Right ventricle myocardium superior (tissue), 1 donor: ENCODE measurements around the gene C1orf174. TPM values are rescaled to one million over a fixed set of nuclear protein-coding genes. Genes with fewer than 3 reads are reported as not detected.

ENCODE experiments used
- ATAC-seq: fragments of 200-7000 bp; cut with Tn5 transposase; one replicate; pipeline ENCODE4 v1.9.1; 2020; ENCODE audit warnings: mild to moderate bottlenecking; ENCODE audit not compliant: poor library complexity
- DNase-seq: peaks from one replicate; pipeline ENCODE4 v3.0.0-alpha.2; 2020
- intact Hi-C: fragments of 100-400 bp; cut with DNase I; formaldehyde crosslinking; loops from one replicate; pipeline ENCODE4 v1.11.2; 2022
- total RNA-seq: library from RNA; stranded (reverse); fragmentation: NEBNext Ultra II Directional; extraction: Animal tissue kit (Norgen Biotek cat#: 25700); gene quantifications from one replicate; pipeline ENCODE4 v1.2.1, GENCODE V29; 2021
- donor health status: DM: no; HTN: yes; CAD: no; lungs with severe emphysema.

C1orf174 gene
- total RNA-seq, 1 donor from 2014 or later: 12.6 TPM

DNA sequence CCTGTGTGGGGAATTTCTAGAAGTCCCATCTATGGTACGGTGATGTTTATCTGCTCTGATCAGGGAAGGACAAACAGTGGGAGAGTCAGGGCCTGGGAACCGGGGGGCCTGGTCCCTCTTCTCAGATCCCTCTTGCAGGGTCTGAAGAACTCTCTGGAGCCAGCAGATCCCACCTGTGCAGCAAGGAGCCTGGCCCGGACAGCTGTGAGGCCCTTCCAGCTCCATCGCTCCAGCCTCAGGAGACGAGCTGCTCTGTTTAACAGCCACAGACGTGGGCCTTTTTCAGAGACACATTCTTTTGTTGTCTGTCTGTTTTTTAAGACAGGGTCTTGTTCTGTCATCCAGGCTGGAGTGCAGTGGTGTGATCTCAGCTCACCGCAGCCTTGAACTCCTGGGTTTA is 14.5 kb downstream of the C1orf174 start:
- no peak for ATAC-seq
- intact Hi-C loops: no loop called here

DNA sequence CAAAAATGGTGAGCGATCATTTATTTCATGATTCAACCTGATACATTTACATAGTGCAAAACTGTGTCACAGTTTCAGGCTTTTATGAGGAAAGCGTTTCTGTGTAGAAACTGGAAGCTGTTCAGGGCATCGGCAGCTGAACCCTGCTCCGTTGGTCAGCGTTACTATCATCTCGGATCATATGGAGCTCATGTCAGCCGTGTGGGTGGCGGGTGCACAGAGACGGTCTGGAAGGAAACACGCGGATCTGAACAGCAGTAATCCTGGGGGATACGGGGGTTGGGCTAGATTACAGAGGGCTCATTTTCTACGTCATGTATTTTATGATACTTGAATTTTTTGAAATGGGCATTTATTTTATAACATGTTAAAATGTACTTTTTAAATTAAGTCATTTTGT is 15.1 kb downstream of the C1orf174 start:
- intact Hi-C loops: no loop called here
- no peak for ATAC-seq
- no peak for DNase-seq

More for the DNA sequence above, 14.5 kb downstream of the C1orf174 start:
- DNase-seq: no peak

DNA sequence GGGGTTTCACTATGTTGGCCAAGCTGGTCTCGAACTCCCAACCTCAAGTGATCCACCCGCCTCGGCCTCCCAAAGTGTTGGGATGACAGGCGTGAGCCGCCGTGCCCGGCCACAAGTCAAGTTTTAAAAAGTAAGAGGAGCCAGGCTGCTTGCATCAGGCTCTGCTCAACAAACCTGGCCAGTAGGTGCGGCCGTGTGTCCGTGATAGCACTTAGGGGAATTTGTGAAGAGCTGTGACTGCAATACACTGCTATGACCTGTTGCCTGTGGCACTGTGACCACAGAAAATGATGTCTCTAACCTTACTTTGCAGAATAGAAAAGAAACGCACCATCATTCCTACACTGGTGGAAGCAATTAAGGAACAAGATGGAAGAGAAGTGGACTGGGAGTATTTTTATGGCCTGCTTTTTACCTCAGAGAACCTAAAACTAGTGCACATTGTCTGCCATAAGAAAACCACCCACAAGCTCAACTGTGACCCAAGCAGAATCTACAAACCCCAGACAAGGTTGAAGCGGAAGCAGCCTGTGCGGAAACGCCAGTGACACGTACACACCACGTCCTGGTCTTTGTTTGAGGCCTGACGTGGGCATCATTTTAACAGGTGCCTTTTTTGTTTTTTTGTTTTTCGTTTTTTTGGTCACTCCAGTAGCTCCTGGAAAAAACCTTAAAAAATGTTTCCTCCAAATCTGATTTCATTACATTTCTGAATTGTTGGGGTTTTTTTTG is 16.7 kb downstream of the C1orf174 start:
- ATAC-seq (no peak), DNase-seq (no peak)
- intact Hi-C loops: no loop called here

DNA sequence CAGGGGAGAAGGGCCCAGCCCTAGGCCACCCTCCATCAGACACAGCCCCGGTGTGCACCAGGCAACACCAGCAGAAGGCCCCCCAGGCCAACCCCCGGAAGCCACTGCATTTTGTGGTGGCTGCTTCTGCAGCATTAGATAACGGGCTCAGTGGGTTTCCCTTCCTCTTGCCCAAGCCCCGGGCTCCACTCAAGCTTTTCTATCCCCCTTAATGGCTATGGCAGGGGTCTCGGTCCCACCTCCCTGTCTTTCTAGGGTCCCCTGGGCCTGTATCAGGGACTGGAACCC is 18.9 kb downstream of the C1orf174 start:
- DNase-seq (no peak), ATAC-seq (no peak)
- intact Hi-C loops: no loop called here

DNA sequence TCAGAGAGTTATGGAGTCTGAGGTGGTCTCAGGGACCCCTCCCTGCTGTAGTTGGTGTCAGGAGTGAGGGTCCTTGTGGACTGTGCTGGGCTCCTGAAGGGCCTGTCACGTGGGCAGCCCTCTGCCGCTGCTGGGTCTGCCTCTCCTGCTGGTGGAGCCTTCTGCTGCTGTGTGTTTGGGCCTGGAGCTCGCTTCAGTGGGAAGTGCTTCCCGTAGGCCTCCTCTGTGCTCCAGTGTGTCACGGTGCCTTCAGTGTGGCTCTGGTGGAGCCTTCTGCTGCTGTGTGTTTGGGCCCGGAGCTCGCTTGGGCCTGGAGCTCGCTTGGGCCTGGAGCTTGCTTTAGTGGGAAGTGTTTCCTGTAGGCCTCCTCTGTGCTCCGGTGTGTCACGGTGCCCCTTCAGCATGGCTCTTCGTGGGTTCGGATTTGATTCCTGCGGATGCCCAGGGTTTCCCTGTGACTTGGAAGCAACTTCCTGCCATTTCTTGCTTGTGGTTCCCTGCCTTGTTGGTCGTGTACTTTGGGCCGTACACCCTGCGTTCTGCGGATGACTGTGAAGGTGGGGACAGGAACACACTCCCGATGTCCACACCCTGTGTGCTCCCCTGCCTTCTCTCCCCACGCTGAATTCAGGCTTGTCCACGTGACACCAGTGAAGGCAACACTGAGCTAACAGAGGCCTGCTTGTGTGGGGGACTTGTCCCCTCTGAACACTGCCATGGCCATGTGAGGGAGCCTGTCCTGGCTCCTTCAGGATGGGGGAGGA is 19.5 kb downstream of the C1orf174 start:
- ATAC-seq: no peak
- intact Hi-C loops: no loop called here
- no peak for DNase-seq

DNA sequence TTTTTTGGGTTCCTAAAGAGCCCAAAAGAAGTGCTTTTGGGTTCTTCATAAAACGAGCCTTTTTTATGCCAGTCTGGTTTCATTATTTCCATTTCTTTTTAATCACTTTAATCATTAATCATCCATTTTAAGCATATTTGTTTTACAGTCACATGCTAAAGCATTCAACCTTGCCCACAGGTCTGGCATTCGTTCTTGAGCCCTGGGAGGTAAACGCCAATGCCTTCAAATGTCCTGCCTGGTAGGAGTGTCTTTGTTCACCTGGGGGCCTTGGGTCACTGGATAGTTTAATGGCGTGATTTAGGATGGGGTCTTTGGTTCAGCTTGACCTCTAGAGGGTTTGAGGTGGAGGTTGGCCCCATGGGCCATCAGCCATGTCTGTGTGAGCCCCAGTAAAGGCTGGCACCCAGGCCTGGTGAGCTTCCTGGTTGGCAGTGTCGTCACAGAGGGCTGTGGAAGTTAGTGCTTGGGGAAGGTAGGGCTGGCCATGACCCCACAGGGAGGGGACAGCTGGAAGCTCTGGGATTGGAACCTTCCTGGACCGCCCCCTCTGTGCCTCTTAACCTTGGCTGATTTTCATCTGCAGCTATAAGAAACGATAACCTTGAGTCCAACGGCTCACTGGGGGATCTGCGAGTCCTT is 20.2 kb downstream of the C1orf174 start:
- intact Hi-C loops: no loop called here
- ATAC-seq (no peak), DNase-seq (no peak)

DNA sequence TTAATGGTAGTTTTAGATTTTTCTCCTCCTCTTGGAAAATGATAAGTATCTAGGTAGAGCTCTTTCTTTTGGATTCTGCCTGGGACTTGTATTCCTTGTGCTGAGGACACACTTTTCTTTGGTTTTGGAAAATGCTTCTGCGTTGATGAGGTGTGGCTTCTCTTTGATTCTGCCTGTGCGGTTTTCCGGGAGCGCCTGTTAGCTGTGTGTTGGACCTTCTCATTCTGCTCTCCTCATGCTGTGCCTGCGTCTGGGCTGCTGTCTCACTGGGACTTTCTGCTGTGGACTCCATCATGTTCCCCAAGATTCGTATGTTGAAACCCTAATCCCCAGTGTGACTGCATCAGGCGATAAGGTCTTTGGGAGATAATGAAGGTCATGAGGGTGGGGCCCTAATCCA is 21.0 kb downstream of the C1orf174 start:
- no peak for DNase-seq
- intact Hi-C loops: no loop called here

DNA sequence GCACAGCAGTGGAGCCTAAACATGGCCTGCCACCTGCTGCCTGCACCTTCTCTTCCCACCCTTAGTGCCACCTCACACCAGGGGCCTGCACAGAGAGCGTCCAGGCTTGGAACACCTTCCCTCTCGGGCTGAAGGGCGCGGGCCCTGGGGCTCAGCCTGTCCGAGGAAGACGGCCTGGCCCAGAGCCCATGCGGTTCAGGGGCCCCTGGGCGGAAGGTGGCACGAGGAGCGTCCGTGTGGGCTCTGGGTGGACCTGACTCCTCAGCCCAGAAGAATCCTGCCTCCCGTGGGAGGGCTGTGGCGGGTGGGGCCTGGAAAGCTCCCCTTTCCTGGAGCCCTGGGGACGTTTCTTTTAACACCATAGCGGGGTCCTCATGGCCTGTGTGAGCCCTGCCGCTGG is 23.4 kb downstream of the C1orf174 start:
- DNase-seq (no peak), ATAC-seq (no peak)
- intact Hi-C loops: no loop called here

More for the DNA sequence above, 21.0 kb downstream of the C1orf174 start:
- ATAC-seq: no peak

DNA sequence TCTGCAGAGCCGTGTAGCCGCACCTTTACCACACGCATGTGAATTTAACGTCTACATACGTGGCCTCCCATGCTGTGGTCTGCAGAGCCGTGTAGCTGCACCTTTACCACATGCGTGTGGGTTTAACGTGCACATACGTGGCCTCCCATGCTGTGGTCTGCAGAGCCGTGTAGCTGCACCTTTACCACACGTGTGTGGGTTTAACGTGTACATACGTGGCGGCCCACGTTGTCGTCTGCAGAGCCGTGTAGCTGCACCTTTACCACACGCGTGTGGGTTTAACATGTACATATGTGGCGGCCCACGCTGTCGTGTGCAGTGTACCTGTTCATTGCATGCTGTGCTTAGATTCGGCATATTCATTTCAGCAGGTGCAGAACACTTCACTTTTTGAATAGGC is 25.3 kb downstream of the C1orf174 start:
- ATAC-seq (no peak), DNase-seq (no peak)
- intact Hi-C loops: no loop called here

DNA sequence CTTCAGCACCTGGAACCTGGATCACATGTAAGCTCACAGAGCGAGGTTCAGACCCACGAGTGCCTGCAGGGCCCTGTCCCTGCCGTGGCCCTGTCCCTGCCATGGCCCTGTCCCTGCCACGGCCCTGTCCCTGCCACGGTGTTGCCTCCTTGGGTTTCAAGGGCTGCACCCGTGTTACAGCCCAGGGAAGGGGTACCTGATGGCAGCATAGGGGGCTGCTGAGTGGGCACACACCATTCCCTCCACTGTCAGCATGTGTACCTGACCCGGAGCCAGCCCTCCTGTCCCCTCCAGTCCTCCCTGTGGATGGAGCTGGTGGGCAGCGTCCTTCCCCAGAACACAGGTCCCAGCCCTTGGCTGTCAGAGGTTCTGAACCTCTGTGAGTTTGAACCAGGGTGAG is 27.5 kb downstream of the C1orf174 start:
- DNase-seq: no peak
- intact Hi-C loops: no loop called here

DNA sequence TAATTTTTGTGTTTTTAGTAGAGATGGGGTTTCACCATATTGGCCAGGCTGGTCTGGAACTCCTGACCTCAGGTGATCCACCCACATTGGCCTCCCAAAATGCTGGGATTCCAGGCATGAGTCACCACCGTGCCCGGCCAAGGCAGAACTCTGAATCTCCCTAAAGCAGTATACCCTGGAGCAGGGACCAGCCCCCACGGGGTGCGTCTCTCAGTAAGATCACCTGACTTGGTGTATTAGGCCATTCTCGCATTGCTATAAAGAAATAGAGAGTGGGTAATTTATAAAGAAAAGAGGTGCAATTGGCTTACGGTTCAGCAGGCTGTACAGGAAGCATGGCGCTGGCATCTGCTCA is 28.6 kb downstream of the C1orf174 start:
- no peak for ATAC-seq
- no peak for DNase-seq
- intact Hi-C loops: no loop called here

More for the DNA sequence above, 27.5 kb downstream of the C1orf174 start:
- ATAC-seq: no peak

DNA sequence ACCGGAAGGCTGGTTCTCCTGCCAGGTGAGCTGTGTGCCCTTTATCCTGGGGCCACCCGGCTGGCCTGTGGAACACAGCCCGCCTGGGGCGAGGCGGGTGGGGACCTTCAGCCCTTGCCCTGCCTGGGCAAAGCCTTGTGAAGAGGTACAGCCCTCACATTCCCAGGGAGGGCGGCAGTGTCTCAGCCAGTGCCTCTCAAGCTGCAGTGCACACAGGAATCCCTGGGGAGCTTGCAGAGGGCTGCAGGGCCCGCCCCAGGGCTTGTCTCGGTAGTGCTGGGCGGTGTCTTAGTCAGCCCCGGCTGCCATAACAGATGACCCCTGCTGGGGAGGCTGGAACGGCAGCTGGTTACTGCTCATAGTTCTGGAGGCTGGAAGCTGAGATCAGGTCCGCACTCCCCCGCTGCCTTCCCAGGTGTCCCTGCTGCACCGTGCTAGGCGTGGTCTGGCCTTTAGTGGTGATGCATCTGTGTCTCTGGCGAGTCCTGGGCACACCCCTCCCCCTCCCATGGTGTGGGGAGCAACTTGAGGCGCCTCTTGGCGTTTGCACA is 30.2 kb downstream of the C1orf174 start:
- intact Hi-C loops: no loop called here
- DNase-seq (no peak), ATAC-seq (no peak)

DNA sequence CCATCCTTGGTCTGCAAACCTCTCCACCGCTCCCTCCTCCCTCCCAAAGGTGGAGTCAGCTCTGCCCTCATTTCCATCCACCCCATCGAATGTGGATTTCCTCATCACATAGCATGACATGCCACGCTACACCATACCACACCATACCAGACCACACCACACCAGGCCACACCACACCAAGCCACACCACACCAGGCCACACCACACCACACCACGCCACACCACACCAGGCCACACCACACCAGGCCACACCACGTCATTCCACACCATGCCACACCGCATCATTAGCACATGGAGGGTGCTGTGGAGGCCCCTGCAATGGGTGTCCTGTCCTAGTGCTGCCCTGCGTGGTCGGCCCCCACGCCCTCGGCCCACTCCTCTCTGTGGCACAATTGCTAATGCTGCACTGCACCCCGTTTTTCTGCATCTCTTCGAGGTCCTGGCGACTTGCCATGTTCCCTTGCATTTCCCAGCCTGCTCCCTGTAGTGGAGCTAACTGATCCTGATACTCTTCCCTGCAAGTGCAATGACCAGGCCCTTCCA is 31.5 kb downstream of the C1orf174 start:
- intact Hi-C loops: no loop called here
- ATAC-seq (peak; percentile 45), DNase-seq (no peak)

DNA sequence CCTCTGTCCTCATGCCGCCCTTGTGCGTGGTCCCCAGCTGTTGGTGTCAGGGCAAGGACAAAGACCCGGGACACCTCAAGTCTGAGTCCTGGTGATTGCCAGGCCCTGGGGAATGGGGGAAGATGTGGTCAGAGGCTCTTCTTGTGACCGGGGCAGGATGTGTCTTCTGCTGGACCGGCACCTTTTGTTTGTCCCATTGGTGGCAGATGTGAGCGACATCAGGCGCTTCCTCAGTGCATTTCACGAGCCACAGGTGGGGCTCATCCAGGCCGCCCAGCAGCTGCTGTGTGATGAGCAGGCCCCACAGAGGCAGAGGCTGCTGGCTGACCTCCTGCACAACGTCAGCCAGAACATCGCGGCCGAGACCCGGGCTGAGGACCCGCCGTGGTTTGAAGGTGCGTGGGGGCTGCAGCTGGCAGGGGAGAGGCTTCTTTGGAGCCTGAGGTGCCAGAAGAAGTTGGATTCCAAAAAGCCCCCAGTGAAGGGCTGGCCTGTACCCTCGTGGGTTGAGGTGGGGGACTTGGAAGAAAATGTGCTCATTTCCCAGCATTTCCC is 34.4 kb downstream of the C1orf174 start:
- intact Hi-C loops: no loop called here
- no peak for DNase-seq
- ATAC-seq: no peak

DNA sequence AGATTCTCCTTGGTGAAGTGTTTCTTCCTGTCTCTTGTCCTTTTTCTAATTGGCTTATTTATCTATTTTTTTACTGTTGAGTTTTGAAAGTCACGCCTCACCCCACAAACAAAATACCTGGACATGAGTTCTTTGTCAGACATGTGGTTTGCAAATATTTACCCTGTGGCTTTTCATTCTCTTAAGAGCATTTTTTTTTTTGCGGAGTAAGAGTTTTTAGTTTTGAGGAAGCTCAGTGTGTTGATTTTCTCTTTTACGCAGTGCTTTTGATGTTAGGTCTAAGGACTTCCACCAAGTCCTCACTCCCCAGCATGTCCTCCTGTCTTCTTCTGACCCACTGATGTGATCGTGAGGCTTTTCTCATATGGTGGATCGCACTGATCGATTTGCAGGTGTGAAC is 35.2 kb downstream of the C1orf174 start:
- intact Hi-C loops: no loop called here
- DNase-seq: no peak
- no peak for ATAC-seq

DNA sequence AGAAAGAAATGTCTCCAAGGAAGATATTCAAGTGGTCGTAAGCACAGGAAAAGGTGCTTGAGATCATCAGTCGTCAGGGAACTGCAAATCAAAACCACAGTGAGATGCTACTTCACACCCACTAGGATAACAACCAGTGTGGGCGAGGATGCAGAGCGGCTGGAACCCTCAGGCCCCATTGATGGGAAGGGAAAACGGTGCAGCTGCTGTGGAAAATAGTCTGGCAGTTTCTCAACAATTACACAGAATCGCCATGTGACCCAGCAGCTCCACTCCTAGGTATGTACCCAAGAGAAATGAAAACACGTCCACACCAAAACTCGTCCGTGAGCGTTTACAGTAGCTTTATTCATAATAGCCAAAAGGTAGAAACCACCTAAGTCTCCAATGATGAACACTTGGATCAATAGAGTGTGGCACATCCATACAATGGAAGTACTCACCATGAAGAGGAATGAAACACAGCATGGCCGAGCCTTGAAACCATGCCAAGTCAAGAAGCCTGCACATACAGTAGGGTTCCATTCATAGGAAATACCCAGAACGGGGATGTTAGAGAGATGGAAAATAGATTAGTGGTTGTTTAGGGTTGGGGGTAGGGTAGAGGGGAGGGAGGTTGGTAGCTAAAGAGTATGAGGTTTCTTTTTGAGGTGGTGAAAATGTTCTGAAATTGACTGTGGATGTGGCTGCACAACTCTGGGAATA is 36.7 kb downstream of the C1orf174 start:
- intact Hi-C loops: no loop called here
- DNase-seq (no peak), ATAC-seq (no peak)

DNA sequence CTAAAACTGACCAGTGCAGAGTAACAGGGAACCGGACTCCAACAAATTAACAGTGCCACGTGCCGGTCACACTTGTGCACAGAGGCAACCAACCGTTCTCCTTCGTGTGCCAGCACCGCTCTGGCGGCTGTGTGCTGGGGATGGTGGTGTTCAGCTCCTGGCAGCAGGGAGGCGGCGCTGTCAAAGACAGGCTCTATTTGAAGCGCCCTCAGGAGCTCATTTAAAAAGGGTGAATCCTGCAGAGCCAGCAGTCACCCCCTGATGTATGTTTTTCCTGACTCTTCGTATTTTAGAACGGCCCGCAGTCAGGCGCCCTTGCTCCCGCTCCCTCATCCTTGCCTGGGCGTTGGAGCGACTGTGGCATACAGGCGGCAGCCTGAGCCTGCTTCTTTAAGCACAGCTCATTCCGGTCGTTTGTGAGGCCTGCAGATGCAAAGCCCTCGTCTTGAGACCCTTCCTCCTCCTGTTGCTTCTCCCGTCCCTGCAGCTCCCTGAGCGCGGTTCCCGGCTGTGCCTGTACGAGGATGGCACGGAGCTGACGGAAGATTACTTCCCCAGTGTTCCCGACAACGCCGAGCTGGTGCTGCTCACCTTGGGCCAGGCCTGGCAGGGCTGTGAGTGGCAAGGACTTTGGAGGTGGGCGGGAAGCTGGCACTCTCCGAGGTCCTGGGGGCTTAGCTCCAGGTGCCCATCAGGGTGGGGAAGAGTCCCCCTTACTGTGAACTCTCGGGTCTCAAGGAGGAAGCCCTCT is 41.7 kb downstream of the C1orf174 start:
- DNase-seq (no peak), ATAC-seq (no peak)
- intact Hi-C loops: no loop called here

DNA sequence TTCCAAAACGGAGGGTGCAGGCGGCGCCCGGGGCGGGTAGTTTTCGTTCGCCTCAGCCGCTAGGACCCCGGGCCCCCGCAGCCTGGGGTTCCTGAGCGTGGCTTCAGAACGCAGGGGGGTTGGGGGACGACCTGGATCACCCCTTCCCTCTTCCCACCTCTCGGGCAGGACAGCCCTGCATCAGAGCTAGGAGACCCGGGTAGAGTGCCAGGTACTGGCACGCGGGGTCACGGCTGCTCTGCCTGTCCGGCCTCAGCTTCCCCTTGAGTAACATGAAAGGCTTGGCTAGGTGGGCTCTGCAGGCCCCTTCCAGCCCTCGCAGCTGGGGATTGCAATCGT is 42.3 kb downstream of the C1orf174 start:
- DNase-seq (no peak), ATAC-seq (no peak)
- intact Hi-C loops: no loop called here
